B cell (primary cell): ENCODE data around the gene ADA.

ENCODE experiments used
- EZH2 ChIP-seq: IDR thresholded peaks from 2 replicates; pipeline ENCODE4 v1.6.1; 2012; ENCODE audit warnings: borderline replicate concordance, low read depth, mild to moderate bottlenecking, moderate library complexity, low read length; ENCODE audit not compliant: insufficient read depth, poor library complexity, severe bottlenecking
- TF ChIP-seq, protein P1 (sequence below): fragments of 200-600 bp; IDR thresholded peaks from one replicate; pipeline ENCODE4 v1.8.0; 2022; ENCODE audit warnings: antibody characterized with exemption, mild to moderate bottlenecking

- TF ChIP-seq, protein P1, sequence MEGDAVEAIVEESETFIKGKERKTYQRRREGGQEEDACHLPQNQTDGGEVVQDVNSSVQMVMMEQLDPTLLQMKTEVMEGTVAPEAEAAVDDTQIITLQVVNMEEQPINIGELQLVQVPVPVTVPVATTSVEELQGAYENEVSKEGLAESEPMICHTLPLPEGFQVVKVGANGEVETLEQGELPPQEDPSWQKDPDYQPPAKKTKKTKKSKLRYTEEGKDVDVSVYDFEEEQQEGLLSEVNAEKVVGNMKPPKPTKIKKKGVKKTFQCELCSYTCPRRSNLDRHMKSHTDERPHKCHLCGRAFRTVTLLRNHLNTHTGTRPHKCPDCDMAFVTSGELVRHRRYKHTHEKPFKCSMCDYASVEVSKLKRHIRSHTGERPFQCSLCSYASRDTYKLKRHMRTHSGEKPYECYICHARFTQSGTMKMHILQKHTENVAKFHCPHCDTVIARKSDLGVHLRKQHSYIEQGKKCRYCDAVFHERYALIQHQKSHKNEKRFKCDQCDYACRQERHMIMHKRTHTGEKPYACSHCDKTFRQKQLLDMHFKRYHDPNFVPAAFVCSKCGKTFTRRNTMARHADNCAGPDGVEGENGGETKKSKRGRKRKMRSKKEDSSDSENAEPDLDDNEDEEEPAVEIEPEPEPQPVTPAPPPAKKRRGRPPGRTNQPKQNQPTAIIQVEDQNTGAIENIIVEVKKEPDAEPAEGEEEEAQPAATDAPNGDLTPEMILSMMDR, result no peak
- no peak for TF ChIP-seq EZH2
Measured at GRCh38 chr20:44616604-44616964, 34.9 kb downstream of the ADA start.
